ENCODE data around the gene PALD1. TPM values are rescaled to one million over a fixed set of nuclear protein-coding genes. Genes with fewer than 3 reads are reported as not detected.

PALD1 gene
- total and polyA plus RNA-seq, 2 of the 13 experiments (the other 11 are each of a cell fraction or from before 2014, with no cell fraction given) = 0.07 to 0.09 TPM

DNA sequence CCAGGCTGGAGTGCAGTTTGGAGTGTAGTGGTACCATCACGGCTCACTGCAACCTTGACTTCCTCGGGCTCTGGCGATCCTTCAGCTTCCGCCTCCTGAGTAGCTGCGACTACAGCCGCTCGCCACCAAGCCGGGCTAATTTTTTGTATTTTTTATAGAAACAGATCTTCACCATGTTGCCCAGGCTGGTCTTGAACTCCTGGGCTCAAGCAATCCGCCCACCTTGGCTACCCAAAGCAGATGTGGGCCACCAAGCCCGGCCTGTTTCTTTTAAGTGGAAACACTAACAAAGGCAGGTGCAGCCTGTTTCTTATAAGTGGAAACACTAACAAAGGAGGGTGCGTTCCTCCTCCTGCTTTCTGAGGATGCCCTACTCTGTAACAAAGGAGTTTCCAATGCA, 105.8 kb downstream of the PALD1 start (continued):
- TF ChIP-seq, protein P1, sequence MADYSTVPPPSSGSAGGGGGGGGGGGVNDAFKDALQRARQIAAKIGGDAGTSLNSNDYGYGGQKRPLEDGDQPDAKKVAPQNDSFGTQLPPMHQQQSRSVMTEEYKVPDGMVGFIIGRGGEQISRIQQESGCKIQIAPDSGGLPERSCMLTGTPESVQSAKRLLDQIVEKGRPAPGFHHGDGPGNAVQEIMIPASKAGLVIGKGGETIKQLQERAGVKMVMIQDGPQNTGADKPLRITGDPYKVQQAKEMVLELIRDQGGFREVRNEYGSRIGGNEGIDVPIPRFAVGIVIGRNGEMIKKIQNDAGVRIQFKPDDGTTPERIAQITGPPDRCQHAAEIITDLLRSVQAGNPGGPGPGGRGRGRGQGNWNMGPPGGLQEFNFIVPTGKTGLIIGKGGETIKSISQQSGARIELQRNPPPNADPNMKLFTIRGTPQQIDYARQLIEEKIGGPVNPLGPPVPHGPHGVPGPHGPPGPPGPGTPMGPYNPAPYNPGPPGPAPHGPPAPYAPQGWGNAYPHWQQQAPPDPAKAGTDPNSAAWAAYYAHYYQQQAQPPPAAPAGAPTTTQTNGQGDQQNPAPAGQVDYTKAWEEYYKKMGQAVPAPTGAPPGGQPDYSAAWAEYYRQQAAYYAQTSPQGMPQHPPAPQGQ (CRISPR knock-in tag; IDR thresholded peaks at IDR 0.05; ENCODE audit: borderline replicate concordance) = no peak
- TF ChIP-seq MXD4 (CRISPR knock-in tag; IDR thresholded peaks at IDR 0.05) = no peak
- TF ChIP-seq KDM3A (CRISPR knock-in tag; IDR thresholded peaks at IDR 0.05; ENCODE audit: low read depth) = no peak
- TF ChIP-seq ZNF557 (CRISPR knock-in tag; IDR thresholded peaks at IDR 0.05) = no peak
- no peak for TF ChIP-seq TBP (CRISPR knock-in tag; IDR thresholded peaks at IDR 0.05)
- TF ChIP-seq, protein P2, sequence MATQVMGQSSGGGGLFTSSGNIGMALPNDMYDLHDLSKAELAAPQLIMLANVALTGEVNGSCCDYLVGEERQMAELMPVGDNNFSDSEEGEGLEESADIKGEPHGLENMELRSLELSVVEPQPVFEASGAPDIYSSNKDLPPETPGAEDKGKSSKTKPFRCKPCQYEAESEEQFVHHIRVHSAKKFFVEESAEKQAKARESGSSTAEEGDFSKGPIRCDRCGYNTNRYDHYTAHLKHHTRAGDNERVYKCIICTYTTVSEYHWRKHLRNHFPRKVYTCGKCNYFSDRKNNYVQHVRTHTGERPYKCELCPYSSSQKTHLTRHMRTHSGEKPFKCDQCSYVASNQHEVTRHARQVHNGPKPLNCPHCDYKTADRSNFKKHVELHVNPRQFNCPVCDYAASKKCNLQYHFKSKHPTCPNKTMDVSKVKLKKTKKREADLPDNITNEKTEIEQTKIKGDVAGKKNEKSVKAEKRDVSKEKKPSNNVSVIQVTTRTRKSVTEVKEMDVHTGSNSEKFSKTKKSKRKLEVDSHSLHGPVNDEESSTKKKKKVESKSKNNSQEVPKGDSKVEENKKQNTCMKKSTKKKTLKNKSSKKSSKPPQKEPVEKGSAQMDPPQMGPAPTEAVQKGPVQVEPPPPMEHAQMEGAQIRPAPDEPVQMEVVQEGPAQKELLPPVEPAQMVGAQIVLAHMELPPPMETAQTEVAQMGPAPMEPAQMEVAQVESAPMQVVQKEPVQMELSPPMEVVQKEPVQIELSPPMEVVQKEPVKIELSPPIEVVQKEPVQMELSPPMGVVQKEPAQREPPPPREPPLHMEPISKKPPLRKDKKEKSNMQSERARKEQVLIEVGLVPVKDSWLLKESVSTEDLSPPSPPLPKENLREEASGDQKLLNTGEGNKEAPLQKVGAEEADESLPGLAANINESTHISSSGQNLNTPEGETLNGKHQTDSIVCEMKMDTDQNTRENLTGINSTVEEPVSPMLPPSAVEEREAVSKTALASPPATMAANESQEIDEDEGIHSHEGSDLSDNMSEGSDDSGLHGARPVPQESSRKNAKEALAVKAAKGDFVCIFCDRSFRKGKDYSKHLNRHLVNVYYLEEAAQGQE (IDR thresholded peaks at IDR 0.05; ENCODE audit: borderline replicate concordance in 1 of 2, low read depth in 1 of 2, low read length in 2 of 2) = no peak
- TF ChIP-seq, protein P3, sequence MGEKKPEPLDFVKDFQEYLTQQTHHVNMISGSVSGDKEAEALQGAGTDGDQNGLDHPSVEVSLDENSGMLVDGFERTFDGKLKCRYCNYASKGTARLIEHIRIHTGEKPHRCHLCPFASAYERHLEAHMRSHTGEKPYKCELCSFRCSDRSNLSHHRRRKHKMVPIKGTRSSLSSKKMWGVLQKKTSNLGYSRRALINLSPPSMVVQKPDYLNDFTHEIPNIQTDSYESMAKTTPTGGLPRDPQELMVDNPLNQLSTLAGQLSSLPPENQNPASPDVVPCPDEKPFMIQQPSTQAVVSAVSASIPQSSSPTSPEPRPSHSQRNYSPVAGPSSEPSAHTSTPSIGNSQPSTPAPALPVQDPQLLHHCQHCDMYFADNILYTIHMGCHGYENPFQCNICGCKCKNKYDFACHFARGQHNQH (CRISPR knock-in tag; IDR thresholded peaks at IDR 0.05) = no peak
- TF ChIP-seq ZNF256 (CRISPR knock-in tag; conservative IDR thresholded peaks at IDR 0.05) = no peak
- no peak for TF ChIP-seq ZSCAN12 (CRISPR knock-in tag; IDR thresholded peaks at IDR 0.05)
- TF ChIP-seq, protein P4, sequence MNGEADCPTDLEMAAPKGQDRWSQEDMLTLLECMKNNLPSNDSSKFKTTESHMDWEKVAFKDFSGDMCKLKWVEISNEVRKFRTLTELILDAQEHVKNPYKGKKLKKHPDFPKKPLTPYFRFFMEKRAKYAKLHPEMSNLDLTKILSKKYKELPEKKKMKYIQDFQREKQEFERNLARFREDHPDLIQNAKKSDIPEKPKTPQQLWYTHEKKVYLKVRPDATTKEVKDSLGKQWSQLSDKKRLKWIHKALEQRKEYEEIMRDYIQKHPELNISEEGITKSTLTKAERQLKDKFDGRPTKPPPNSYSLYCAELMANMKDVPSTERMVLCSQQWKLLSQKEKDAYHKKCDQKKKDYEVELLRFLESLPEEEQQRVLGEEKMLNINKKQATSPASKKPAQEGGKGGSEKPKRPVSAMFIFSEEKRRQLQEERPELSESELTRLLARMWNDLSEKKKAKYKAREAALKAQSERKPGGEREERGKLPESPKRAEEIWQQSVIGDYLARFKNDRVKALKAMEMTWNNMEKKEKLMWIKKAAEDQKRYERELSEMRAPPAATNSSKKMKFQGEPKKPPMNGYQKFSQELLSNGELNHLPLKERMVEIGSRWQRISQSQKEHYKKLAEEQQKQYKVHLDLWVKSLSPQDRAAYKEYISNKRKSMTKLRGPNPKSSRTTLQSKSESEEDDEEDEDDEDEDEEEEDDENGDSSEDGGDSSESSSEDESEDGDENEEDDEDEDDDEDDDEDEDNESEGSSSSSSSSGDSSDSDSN (CRISPR knock-in tag; IDR thresholded peaks at IDR 0.05) = no peak
- no peak for TF ChIP-seq CHCHD3 (CRISPR knock-in tag; IDR thresholded peaks at IDR 0.05)

All from HepG2 (cell line).